ENCODE data around the gene BACE2.

BACE2 gene

DNA sequence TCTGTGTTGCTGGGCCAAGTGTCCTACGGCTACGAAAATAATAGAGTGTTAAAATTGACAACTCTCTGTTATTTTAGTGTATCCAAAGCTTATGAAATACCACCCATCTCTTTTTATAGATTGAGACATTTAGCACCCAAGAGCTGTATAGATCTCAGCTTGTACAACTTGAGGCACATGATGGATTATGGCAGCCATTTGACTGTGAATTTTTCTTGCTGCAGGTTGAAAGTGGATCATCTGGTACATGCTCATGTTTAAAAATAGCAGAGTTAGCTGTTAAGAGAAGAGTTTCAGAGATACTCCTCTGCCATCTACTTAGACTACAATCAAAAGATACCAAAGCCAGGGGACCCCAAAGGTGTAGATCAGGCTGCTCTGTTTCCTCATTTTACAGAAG lies 99.4 kb downstream of the BACE2 start:
- no peaks in the 10 kb centered on the region for H3K4me1 Mint-ChIP-seq
- H3K27me3 Mint-ChIP-seq (ENCODE audit: low read depth) = no peaks in the 10 kb centered on the region
- peaks cover 20% of the 10 kb centered on the region for H3K36me3 Mint-ChIP-seq (ENCODE audit: low read depth)
- peaks cover 22% of the 10 kb centered on the region for H3K9me3 Mint-ChIP-seq
- TF ChIP-seq, protein P1, sequence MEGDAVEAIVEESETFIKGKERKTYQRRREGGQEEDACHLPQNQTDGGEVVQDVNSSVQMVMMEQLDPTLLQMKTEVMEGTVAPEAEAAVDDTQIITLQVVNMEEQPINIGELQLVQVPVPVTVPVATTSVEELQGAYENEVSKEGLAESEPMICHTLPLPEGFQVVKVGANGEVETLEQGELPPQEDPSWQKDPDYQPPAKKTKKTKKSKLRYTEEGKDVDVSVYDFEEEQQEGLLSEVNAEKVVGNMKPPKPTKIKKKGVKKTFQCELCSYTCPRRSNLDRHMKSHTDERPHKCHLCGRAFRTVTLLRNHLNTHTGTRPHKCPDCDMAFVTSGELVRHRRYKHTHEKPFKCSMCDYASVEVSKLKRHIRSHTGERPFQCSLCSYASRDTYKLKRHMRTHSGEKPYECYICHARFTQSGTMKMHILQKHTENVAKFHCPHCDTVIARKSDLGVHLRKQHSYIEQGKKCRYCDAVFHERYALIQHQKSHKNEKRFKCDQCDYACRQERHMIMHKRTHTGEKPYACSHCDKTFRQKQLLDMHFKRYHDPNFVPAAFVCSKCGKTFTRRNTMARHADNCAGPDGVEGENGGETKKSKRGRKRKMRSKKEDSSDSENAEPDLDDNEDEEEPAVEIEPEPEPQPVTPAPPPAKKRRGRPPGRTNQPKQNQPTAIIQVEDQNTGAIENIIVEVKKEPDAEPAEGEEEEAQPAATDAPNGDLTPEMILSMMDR (IDR thresholded peaks at IDR 0.05; ENCODE audit: unreplicated experiment in 3 of 3) = no peak
- H3K4me3 Mint-ChIP-seq = no peak overlapping the region
- H3K27ac Mint-ChIP-seq = no peak overlapping the region

GRCh38 chr21:41269535-41269934 lies 101.6 kb downstream of the BACE2 start:
- Mint-ChIP-seq H3K4me1 (no peaks in the 10 kb centered on the region), H3K27ac (no peak overlapping the region), H3K27me3 (ENCODE audit: low read depth) (no peaks in the 10 kb centered on the region), H3K36me3 (ENCODE audit: low read depth) (peaks cover 15% of the 10 kb centered on the region), H3K9me3 (peaks cover 24% of the 10 kb centered on the region), H3K4me3 (no peak overlapping the region)
- TF ChIP-seq, protein P1 (IDR thresholded peaks at IDR 0.05; ENCODE audit: unreplicated experiment in 3 of 3) = no peak

DNA sequence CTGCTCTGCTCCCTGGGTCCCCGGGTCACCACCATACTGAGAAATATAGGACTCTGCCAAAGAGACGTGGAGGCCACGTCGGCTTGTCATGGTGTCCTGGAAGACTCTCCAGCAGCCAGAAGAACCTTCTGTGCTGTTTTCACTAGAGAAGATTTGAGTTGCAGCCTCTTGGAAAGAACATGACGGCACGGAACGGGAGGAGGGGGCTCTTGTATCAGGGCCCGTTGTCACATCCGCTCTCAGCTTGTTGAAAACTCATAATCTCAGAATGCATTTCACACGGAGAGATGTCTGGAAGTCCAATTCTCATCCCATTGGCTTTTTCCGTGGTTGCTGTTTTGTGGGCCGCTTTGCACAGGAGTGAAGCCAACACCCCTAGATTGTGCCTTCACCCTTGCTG lies 109.2 kb downstream of the BACE2 start:
- no peak overlapping the region for H3K4me3 Mint-ChIP-seq
- no peak overlapping the region for H3K27ac Mint-ChIP-seq
- peaks cover 13% of the 10 kb centered on the region for H3K9me3 Mint-ChIP-seq
- peaks cover 33% of the 10 kb centered on the region for H3K4me1 Mint-ChIP-seq
- peaks cover 3% of the 10 kb centered on the region for H3K27me3 Mint-ChIP-seq (ENCODE audit: low read depth)
- H3K36me3 Mint-ChIP-seq (ENCODE audit: low read depth) = peaks cover 15% of the 10 kb centered on the region
- TF ChIP-seq, protein P1 (IDR thresholded peaks at IDR 0.05; ENCODE audit: unreplicated experiment in 3 of 3) = no peak

GRCh38 chr21:41277846-41278245 lies 109.9 kb downstream of the BACE2 start:
- peaks cover 8% of the 10 kb centered on the region for H3K36me3 Mint-ChIP-seq (ENCODE audit: low read depth)
- H3K4me1 Mint-ChIP-seq = peaks cover 33% of the 10 kb centered on the region
- H3K27me3 Mint-ChIP-seq (ENCODE audit: low read depth) = peaks cover 9% of the 10 kb centered on the region
- no peak overlapping the region for H3K27ac Mint-ChIP-seq
- TF ChIP-seq, protein P1 (IDR thresholded peaks at IDR 0.05; ENCODE audit: unreplicated experiment in 3 of 3) = no peak
- peaks cover 7% of the 10 kb centered on the region for H3K9me3 Mint-ChIP-seq
- no peak overlapping the region for H3K4me3 Mint-ChIP-seq

GRCh38 chr21:41280115-41280919 lies 112.4 kb downstream of the BACE2 start:
- Mint-ChIP-seq H3K36me3 (ENCODE audit: low read depth) (peaks cover 7% of the 10 kb centered on the region), H3K9me3 (no peaks in the 10 kb centered on the region), H3K27me3 (ENCODE audit: low read depth) (peaks cover 16% of the 10 kb centered on the region), H3K4me1 (peaks cover 40% of the 10 kb centered on the region), H3K27ac (no peak overlapping the region), H3K4me3 (no peak overlapping the region)
- TF ChIP-seq, protein P1 (IDR thresholded peaks at IDR 0.05; ENCODE audit: unreplicated experiment in 3 of 3) = no peak

DNA sequence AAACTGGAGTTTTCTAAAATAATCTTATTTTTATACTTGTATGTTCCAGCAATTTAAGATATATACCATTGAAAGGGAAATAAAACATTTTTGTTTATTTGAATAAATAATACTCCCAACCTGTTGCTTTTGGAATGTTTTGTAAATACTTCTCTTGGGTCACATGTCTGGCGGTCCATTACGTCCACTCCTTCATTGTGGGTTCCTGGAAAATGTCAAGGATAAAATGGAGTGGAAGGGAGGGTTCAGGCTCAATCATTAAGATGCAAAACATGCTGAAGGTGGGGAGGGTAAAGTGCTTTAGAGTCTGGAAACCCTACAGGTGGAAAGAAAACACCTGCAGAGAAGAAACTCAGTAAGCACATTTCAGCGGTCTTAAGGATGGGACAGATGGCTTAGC lies 114.5 kb downstream of the BACE2 start:
- peaks cover 13% of the 10 kb centered on the region for H3K27me3 Mint-ChIP-seq (ENCODE audit: low read depth)
- peaks cover 38% of the 10 kb centered on the region for H3K4me1 Mint-ChIP-seq
- TF ChIP-seq, protein P1 (IDR thresholded peaks at IDR 0.05; ENCODE audit: unreplicated experiment in 3 of 3) = no peak
- no peak overlapping the region for H3K27ac Mint-ChIP-seq
- no peaks in the 10 kb centered on the region for H3K36me3 Mint-ChIP-seq (ENCODE audit: low read depth)
- no peak overlapping the region for H3K4me3 Mint-ChIP-seq
- H3K9me3 Mint-ChIP-seq = no peaks in the 10 kb centered on the region
